Sigmoid colon (tissue), 7 donors: ENCODE data around the gene POLN. TPM values are rescaled to one million over a fixed set of nuclear protein-coding genes. Genes with fewer than 3 reads are reported as not detected.

Source experiments
- DNase-seq: peaks from one replicate; pipeline ENCODE4 v3.0.0-alpha.2; 2019
- H3K27ac ChIP-seq, 4 donors: fragments of 200-600 bp; sonication (generic); one replicate each; pipeline ENCODE4 v1.5.1; 2016 to 2019; ENCODE audit warnings: mild to moderate bottlenecking in 1 of 4
- H3K27me3 ChIP-seq, 3 donors: fragments of 200-600 bp; sonication (generic); one replicate each; pipeline ENCODE4 v1.5.1; 2019; ENCODE audit warnings: mild to moderate bottlenecking in 1 of 3
- H3K36me3 ChIP-seq, 4 donors: fragments of 200-600 bp; sonication (generic); one replicate each; pipeline ENCODE4 v1.5.1; 2016 to 2019
- H3K4me1 ChIP-seq, 4 donors: fragments of 200-600 bp; sonication (generic); one replicate each; pipeline ENCODE4 v1.5.1; 2017 to 2019
- H3K4me3 ChIP-seq, 4 donors: fragments of 200-600 bp; sonication (generic); one replicate each; pipeline ENCODE4 v1.5.1; 2017 to 2019; ENCODE audit warnings: mild to moderate bottlenecking in 2 of 4, moderate library complexity in 1 of 4
- H3K9me3 ChIP-seq, 4 donors: fragments of 200-600 bp in 3 of 4; sonication (generic) in 3 of 4; one replicate each; pipeline versions ENCODE4 v1.5.1 to v1.6.1; 2013 to 2019
- CTCF ChIP-seq, 4 experiments: fragments of 450-650 bp in 3 of 4; fragments of 200-600 bp in 1 of 4; IDR thresholded peaks; one replicate each; pipeline ENCODE4 v1.5.1; 2016 to 2019; ENCODE audit warnings: antibody characterized with exemption in 4 of 4, mild to moderate bottlenecking in 3 of 4, moderate library complexity in 2 of 4
- EP300 ChIP-seq, 4 donors: sonication (generic); formaldehyde crosslinking; IDR thresholded peaks; one replicate each; pipeline ENCODE4 v1.6.1; 2017; ENCODE audit warnings: antibody characterized with exemption in 4 of 4
- POLR2A ChIP-seq, 2 donors: fragments of 450-650 bp; IDR thresholded peaks; one replicate each; pipeline ENCODE4 v1.6.1; 2016; ENCODE audit warnings: antibody characterized with exemption in 2 of 2, mild to moderate bottlenecking in 2 of 2, moderate library complexity in 2 of 2
- POLR2AphosphoS5 ChIP-seq, 4 donors: sonication (generic); formaldehyde crosslinking; IDR thresholded peaks; one replicate each; pipeline ENCODE4 v1.6.1; 2017; ENCODE audit warnings: antibody characterized with exemption in 4 of 4
- WGBS, 2 donors: extraction: QIAGEN DNeasy Blood & Tissue Kit; methylation state at CpG; one replicate each; pipeline ENCODE4 v1.1.7; 2013; 5-methylcytosine and 5-hydroxymethylcytosine counted together
- intact Hi-C: fragments of 100-400 bp; cut with DNase I; formaldehyde crosslinking; loops from one replicate; pipeline ENCODE4 v1.15.1; 2023
- polyA plus RNA-seq, 3 donors: library from polyadenylated mRNA; stranded (reverse); fragments of 200-250 nt; gene quantifications; one replicate each; pipeline ENCODE4 v1.2.3, GENCODE V29; 2013
- total RNA-seq, 4 donors: library from RNA; depleted of rRNA; stranded (reverse); fragments of >200 nt; gene quantifications; one replicate each; pipeline ENCODE4 v1.1.0, GENCODE V29; 2016
- donor health status: healthy with polysubstance abuse.
- donor health status: Bipolar disorder and iron deficiency.
- donor health status: healthy.

POLN gene
- total and polyA plus RNA-seq, 7 donors, result 0.60 to 9.4 (median 2.0) TPM; not detected in 1

GRCh38 chr4:2186865-2187172 is 55.1 kb downstream of the POLN start:
- Histone ChIP-seq H3K4me3 (no peak overlapping the region), H3K27me3 (no peaks in the 10 kb centered on the region), H3K27ac (no peak overlapping the region), H3K4me1 (no peaks in the 10 kb centered on the region), H3K36me3 (no peaks in the 10 kb centered on the region), H3K9me3 (peaks cover 0 to 5% (median 0%) of the 10 kb centered on the region in 4 donors)
- no peak for TF ChIP-seq CTCF (IDR thresholded peaks at IDR 0.05)
- TF ChIP-seq EP300 (IDR thresholded peaks at IDR 0.05), result no peak
- TF ChIP-seq POLR2AphosphoS5 (IDR thresholded peaks at IDR 0.05), result no peak
- no peak for TF ChIP-seq POLR2A (IDR thresholded peaks at IDR 0.05)
- no peak for DNase-seq
- intact Hi-C loops, result no loop called here

GRCh38 chr4:2186133-2186864 is 55.6 kb downstream of the POLN start:
- intact Hi-C loops, result no loop called here
- WGBS, 2 donors, result 27 to 57% methylated on average over 9 of the region's 9 CpGs

DNA sequence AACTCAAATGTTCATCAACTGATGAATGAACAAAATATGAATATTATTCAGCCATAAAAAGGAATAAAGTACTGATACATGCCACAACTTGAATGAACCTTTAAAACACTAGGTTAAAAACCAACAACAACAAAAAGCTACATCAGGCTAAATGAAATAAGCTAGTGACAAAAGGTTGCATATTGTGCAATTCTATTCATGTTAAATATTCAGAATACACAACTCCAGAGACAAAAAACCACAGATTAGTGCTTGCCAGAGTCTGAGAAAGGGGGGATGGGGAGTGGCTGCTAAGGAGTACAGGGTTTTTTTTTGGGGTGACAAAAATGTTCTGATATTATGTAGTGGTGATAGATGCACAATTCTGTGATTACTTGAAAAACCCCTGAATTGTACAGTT is 58.5 kb downstream of the POLN start:
- H3K9me3 ChIP-seq, result peaks cover 0 to 5% (median 0%) of the 10 kb centered on the region in 4 donors
- TF ChIP-seq CTCF (IDR thresholded peaks at IDR 0.05) (no peak), POLR2A (IDR thresholded peaks at IDR 0.05) (no peak), EP300 (IDR thresholded peaks at IDR 0.05) (no peak), POLR2AphosphoS5 (IDR thresholded peaks at IDR 0.05) (no peak)
- no peaks in the 10 kb centered on the region for H3K27me3 ChIP-seq
- H3K4me3 ChIP-seq, result no peak overlapping the region
- no peaks in the 10 kb centered on the region for H3K36me3 ChIP-seq
- DNase-seq, result no peak
- intact Hi-C loops, result no loop called here
- no peaks in the 10 kb centered on the region for H3K4me1 ChIP-seq
- H3K27ac ChIP-seq, result no peak overlapping the region

More at GRCh38 chr4:2186133-2186864, 55.6 kb downstream of the POLN start:
- H3K36me3 ChIP-seq, result no peaks in the 10 kb centered on the region
- H3K4me3 ChIP-seq, result no peak overlapping the region
- peaks cover 0 to 5% (median 0%) of the 10 kb centered on the region in 4 donors for H3K9me3 ChIP-seq
- H3K4me1 ChIP-seq, result no peaks in the 10 kb centered on the region
- TF ChIP-seq CTCF (IDR thresholded peaks at IDR 0.05) (no peak), POLR2A (IDR thresholded peaks at IDR 0.05) (no peak), POLR2AphosphoS5 (IDR thresholded peaks at IDR 0.05) (no peak), EP300 (IDR thresholded peaks at IDR 0.05) (no peak)
- H3K27me3 ChIP-seq, result no peaks in the 10 kb centered on the region
- H3K27ac ChIP-seq, result no peak overlapping the region
- DNase-seq, result no peak

GRCh38 chr4:2182994-2183393 is 58.9 kb downstream of the POLN start:
- 86 to 92% methylated on average over 3 of the region's 3 CpGs for WGBS, 2 donors
- intact Hi-C loops, result no loop called here
- no peak for DNase-seq
- H3K27ac ChIP-seq, result no peak overlapping the region
- TF ChIP-seq POLR2A (IDR thresholded peaks at IDR 0.05) (no peak), CTCF (IDR thresholded peaks at IDR 0.05) (no peak)
- H3K4me3 ChIP-seq, result no peak overlapping the region
- H3K36me3 ChIP-seq, result no peaks in the 10 kb centered on the region
- peaks cover 0 to 5% (median 0%) of the 10 kb centered on the region in 4 donors for H3K9me3 ChIP-seq
- H3K4me1 ChIP-seq, result no peaks in the 10 kb centered on the region
- H3K27me3 ChIP-seq, result no peaks in the 10 kb centered on the region

GRCh38 chr4:2180410-2180809 is 61.5 kb downstream of the POLN start:
- intact Hi-C loops, result no loop called here

More at GRCh38 chr4:2180410-2180809, 61.5 kb downstream of the POLN start:
- no peak overlapping the region for H3K4me3 ChIP-seq
- H3K36me3 ChIP-seq, result no peaks in the 10 kb centered on the region
- no peak for DNase-seq
- peak in 1 of 4 experiments; percentile 4 for TF ChIP-seq CTCF (IDR thresholded peaks at IDR 0.05)
- no peak for TF ChIP-seq POLR2A (IDR thresholded peaks at IDR 0.05)
- H3K9me3 ChIP-seq, result no peaks in the 10 kb centered on the region
- H3K27ac ChIP-seq, result no peak overlapping the region
- no peaks in the 10 kb centered on the region for H3K27me3 ChIP-seq
- no peaks in the 10 kb centered on the region for H3K4me1 ChIP-seq
- WGBS, 2 donors, result 91 to 96% methylated on average over 2 of the region's 2 CpGs
